Sigmoid colon (tissue), 4 donors: Measurements from ENCODE around the gene CRADD.

ENCODE experiments used
- EP300 ChIP-seq, 4 donors: sonication (generic); formaldehyde crosslinking; IDR thresholded peaks; one replicate each; pipeline ENCODE4 v1.6.1; 2017; ENCODE audit warnings: antibody characterized with exemption in 4 of 4
- POLR2A ChIP-seq, 2 donors: fragments of 450-650 bp; IDR thresholded peaks; one replicate each; pipeline ENCODE4 v1.6.1; 2016; ENCODE audit warnings: antibody characterized with exemption in 2 of 2, mild to moderate bottlenecking in 2 of 2, moderate library complexity in 2 of 2
- POLR2AphosphoS5 ChIP-seq, 4 donors: sonication (generic); formaldehyde crosslinking; IDR thresholded peaks; one replicate each; pipeline ENCODE4 v1.6.1; 2017; ENCODE audit warnings: antibody characterized with exemption in 4 of 4
- TF ChIP-seq, protein P1 (sequence below), 4 experiments: fragments of 450-650 bp in 3 of 4; fragments of 200-600 bp in 1 of 4; IDR thresholded peaks; one replicate each; pipeline ENCODE4 v1.5.1; 2016 to 2019; ENCODE audit warnings: antibody characterized with exemption in 4 of 4, mild to moderate bottlenecking in 3 of 4, moderate library complexity in 2 of 4

- TF ChIP-seq POLR2AphosphoS5 (IDR thresholded peaks at IDR 0.05), result no peak
- TF ChIP-seq, protein P1, sequence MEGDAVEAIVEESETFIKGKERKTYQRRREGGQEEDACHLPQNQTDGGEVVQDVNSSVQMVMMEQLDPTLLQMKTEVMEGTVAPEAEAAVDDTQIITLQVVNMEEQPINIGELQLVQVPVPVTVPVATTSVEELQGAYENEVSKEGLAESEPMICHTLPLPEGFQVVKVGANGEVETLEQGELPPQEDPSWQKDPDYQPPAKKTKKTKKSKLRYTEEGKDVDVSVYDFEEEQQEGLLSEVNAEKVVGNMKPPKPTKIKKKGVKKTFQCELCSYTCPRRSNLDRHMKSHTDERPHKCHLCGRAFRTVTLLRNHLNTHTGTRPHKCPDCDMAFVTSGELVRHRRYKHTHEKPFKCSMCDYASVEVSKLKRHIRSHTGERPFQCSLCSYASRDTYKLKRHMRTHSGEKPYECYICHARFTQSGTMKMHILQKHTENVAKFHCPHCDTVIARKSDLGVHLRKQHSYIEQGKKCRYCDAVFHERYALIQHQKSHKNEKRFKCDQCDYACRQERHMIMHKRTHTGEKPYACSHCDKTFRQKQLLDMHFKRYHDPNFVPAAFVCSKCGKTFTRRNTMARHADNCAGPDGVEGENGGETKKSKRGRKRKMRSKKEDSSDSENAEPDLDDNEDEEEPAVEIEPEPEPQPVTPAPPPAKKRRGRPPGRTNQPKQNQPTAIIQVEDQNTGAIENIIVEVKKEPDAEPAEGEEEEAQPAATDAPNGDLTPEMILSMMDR (IDR thresholded peaks at IDR 0.05), result no peak
- no peak for TF ChIP-seq EP300 (IDR thresholded peaks at IDR 0.05)
- no peak for TF ChIP-seq POLR2A (IDR thresholded peaks at IDR 0.05)
Observed at GRCh38 chr12:93818488-93819049, 141.4 kb downstream of the CRADD start.
